GM18870 (cell line): ENCODE results near the gene UBE2G1.

Experiments used
- ATAC-seq: cut with Tn5 transposase; IDR thresholded peaks from one replicate; pipeline ENCODE4 v1.9.1; 2021; ENCODE audit warnings: moderate library complexity; ENCODE audit not compliant: unreplicated experiment

UBE2G1 gene

DNA sequence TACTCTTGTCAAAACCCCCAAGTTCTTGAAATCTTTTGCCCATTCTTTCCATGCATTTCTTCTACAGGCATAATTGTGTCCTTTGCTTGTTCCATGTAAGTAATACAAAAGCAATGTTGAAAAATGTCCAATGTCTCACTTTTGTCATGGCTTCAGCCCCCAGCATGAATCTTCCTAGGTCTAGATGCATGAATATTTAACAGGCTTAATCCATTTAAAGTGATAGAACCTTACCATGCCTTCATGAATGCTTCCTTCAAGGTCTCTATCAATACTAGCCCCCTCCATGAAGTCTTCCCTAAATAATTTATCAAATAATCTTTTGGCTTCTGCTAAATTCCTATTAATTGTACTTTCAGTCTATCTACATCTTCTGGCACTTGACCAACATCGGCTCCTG lies 56.6 kb downstream of the UBE2G1 start:
- no peak for ATAC-seq

DNA sequence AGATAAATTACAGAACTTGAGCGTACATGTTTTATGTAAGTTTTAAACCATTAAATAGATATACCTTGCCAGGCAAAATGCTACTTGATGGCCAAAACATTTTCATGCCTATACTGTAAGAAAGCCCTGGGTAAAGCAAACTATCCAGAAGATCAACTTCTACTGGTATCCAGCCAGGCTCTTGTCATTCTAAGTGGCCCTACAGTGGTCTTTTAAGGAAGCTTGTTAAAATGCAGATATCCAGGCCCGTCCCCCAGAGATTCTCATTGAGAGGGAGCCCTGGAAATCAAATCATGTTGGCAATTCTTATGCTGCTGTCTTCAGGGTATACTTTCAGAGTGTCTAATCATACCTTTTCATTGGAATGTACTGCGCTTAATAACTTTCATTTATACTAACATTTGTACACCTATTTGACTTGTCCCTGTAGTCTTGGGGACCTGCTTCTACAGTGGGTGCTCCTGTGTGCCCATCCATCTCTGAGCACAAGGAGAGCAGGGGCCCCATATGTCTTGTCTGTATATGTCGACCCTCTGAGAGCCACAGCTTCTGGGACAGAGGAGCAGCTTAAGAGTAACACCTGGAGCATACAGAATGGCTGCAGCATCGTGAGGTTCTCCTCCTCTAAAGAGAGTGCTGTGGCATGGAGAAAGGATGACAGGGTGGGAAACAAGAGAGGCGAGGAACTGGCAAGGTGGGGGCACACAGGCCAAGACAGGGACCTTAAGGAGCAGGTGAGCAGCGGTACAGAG lies 59.1 kb downstream of the UBE2G1 start:
- ATAC-seq: no peak

DNA sequence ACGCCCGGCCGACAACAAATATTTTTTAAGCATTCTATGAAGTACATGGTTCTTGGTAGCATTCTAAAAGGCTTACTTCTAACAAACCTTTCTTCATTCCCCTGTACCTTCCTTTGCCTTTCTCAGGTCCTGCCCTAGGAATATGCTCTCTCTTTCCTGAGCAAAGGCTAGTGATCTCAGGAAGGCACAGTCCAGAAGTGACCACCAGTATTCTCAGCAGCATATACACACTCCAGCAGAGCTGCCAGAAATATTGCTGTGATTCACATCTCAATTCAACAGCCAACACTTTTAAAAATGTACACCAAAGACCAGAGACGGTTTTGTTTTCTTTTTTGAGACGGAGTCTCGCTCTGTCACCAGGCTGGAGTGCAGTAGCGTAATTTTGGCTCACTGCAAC lies 61.3 kb downstream of the UBE2G1 start:
- ATAC-seq: no peak

DNA sequence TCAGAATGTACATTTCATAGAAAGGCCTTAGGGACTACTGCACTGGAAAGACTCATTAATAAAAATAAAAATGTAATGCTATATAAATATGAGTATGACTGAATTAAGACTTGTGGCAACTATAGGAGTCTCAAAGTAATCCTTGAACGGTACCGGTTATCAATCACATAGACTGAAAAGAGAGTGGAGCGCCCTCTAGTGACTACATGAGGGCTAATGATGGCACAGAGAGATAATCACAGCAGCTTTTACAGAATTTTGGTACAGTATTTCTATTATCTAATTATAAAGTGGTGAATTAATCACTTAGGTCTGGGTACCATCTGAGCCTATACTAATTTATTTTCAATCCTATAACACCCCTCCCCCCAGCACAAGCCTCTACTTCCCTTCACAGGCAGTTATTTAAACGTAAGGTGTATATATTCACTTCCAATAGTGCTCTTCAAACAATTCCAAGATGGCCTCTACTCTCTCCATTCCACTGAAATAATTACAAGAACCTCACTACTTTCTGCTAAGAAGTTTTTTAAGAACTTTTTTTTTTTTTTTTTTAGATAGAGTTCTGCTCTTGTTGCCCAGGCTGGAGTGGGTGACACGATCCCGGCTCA lies 62.0 kb downstream of the UBE2G1 start:
- ATAC-seq: no peak

DNA sequence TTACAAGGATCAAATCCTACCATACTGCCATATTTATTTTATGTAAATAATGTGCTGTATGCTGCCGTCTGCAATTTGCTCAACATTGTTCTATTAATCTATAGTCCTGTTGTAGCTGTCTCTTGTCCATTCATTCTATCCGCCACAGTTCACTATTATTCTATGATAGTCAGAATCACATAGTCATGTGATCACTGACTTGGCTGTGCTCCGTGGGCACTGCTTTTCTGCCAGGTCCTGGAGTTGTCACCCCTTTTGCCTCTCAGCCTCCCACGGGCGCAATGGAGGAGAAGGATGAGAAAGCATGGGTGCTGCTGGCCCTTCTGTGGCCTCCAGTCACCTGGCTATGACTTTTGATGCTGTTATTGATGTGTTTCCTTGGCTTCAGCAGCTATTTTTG lies 65.4 kb downstream of the UBE2G1 start:
- ATAC-seq: no peak

DNA sequence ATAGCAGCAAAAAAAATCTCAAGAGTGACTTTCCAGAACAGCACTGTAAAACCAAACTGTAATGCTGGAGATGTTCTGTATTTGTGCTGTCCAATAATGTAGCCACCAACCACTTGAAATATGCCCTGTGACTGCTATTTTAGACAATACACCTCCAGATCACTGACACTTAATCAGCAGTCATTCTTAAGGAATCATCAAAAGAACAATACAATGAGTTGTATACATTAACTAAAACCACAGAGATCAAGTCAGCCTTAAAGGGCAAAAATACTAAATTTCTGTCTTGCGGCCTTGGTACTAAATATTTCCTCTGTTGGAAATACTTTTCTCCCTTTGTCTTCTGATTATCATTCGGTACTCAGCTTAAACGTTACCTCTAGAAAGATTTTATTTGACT lies 69.1 kb downstream of the UBE2G1 start:
- no peak for ATAC-seq

DNA sequence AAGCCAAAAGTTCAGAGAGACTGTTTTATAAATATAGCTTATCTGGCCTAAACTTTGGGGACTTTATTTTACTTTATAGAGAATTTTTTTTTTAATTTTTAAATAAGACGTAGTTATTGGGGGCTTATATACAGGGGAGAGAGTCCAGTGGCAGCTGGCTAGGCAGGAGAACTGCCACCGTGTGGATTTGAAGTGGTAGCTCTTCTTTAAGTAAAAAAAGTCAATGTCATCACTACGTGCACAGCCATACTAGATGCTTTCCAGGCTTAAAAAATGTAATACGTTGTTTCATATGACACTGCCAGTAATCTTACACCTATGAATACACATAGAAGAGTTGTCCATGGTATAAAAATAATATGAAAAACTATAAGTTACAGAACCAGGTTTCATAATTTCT lies 70.8 kb downstream of the UBE2G1 start:
- no peak for ATAC-seq

DNA sequence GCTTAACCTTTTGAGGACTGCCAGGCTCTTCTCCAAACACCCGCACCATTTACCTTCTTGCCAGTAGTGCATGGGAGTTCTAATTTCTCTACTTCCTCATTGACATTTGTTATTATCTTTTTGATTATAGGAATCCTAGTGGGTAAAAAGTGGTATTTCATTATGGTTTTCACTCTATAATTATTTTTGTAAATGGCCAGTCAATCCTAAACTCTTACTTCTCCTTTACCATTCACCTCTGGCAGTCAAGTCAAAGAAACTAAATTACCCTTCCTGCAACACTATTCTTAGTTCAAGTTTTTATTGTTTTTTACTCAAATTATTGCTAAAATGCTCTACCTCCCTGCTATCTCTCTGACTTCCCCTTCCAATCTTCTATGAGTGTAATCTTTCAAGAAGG lies 72.9 kb downstream of the UBE2G1 start:
- no peak for ATAC-seq

DNA sequence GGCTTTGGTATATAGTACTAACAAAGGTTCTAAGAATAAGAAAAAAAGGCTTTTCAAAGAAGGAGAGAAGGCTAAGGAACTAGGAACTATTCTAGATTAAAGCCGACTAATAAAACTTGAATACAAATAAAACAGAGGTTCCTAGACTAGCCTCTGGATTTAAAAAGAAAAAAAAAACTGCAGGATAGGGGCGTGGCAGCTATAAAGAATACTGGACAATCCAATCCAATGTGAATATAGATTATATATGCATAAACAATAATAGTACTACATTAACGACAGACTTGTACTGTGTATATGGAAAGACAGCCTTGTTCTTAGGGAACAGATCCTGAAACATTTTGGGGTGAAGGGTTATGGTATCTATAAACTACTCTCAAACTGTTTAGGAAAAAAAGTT lies 78.8 kb downstream of the UBE2G1 start:
- ATAC-seq: no peak

DNA sequence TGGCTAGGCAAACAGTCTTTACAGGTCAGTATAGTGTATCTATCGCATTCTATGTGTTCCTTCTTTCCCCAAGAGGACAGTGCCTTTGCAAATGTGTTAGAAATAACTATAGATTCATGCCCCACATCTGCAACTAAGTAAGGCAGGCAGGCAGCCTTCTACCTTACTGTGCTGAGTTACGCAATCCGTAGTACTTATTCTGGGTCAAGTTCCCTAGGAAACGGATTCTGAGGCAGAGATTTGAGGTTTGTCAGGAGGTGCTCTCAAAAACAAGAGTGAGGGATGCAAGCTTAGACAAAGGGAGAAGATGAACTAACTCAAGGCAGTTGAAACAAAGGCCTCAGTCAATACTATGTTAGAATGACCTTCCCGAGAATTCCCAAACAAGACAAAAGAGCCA lies 90.0 kb downstream of the UBE2G1 start:
- ATAC-seq: no peak

DNA sequence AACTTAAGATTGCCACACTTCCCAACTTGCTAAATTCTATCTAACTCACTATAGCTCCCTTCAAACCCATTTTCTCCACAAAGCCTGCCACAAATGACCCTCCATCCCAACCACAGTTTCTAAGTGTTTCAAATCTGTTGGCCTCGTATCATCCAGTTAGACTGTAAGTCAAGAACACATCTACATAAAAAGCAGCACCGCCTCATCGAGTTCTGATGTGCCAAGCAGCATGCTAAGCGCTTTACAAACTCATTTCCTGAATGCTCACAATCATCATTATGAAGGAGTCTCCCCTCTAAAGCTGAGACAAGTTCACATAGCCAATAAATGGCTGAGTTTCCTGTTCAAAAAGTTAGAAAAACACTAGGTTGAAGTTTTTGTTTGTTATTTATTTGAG lies 93.5 kb downstream of the UBE2G1 start:
- no peak for ATAC-seq

DNA sequence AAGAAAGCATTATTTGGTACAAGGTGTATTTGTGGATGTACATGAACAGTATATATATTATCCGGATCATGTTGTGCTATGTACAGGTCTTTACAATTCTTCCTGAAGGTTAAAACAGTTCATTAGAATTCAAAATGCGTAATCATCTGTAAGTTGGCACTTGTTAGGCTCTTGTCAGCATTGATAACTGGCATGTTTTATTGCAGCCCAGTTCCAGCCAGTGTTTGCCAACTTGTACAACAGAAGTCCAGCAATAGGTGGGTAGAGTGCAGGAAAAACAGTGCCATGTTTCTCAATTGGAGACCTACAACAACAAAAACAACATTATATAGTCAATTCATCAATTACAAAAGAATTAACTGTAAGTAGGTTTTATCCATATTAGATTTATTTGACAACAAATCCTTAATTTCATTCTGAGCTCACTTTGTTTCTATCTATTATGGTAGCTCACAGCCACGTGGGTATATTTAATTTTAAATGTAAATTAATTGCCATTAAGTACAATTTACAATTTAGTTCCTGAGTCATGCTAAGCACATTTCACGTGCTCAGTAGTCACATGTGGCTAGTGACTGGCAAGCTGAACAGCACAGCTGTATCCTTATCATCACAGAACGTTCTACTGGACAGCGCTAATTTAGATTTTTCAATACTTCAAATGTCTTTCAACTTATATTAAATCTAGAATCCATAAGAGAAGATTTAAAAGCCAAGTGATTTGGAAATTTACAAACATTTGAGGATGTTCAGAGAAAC lies 94.1 kb downstream of the UBE2G1 start:
- ATAC-seq: no peak

DNA sequence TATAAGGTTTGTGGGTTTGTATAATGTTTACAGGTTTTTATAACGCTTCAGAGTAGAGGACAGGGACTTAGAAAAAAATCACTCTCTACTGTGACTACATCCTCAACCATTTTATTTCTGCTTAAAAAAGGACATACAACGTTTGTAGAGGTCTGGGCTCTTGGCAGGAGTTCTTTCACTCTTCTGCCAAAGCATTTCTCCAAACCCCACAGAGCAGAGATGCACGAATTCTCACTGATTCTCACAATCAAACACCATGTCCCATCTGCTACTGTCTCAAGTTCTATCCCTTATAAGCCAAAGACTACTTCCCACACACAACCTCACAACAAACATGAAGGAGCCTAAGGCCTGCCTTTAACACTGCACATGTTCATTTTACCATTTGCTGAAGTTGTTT lies 95.7 kb downstream of the UBE2G1 start:
- no peak for ATAC-seq

DNA sequence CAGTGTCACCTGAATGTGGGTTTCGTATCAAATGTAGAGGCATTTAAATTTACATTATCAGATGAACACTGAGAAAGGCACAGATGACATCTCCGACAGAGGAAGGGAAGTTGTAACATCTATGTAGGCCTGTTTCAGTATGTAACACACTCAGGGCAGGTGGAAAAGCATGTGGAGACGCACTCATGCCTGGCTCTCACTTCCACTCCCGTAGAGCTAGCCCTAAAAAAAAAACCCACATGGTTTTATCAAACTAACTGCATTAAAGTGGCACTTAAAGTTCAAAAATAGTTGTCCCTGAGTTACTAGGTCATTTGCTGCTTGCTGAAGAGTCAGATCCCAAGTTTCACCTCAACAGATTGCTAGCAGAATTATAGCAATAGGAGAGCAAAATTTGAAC lies 96.6 kb downstream of the UBE2G1 start:
- ATAC-seq: no peak

DNA sequence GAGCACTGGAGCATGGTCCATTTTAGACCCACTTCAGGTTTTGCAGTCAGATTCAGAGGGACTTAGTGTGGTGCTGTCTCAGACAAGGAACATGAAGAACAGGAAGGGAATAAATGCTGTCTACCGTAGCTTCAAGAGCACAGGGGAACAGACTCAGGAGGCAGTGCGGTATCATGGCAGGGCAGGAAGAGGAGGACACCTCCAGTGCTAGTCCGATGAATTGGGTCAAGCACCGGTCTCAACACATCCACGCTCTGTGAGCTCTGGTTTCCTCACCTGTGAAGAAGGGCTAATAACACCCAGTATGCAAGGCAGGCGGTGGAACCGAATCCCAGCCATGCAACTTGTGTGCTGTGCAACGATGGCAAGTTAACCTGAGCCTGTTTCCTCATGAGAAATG lies 99.1 kb downstream of the UBE2G1 start:
- ATAC-seq: no peak

DNA sequence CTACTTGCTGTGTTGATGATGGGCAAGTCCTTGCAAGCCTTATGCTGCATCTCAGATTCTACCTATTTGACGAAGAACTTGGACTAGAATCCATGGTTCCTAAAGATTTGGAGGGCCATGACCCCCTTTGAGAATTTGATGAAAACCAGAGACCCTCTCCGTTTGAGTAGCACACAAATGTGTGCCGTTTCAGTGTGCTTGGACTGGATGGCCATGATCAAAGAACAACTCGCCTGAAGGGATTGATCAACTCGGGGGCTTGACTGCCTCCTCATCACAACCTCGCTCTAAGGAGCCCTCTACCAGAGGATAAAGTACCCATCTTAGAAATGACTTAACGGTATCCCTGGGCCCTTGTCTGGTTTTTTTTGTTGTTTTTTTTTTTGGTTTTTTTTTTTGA lies 99.9 kb downstream of the UBE2G1 start:
- ATAC-seq: no peak

DNA sequence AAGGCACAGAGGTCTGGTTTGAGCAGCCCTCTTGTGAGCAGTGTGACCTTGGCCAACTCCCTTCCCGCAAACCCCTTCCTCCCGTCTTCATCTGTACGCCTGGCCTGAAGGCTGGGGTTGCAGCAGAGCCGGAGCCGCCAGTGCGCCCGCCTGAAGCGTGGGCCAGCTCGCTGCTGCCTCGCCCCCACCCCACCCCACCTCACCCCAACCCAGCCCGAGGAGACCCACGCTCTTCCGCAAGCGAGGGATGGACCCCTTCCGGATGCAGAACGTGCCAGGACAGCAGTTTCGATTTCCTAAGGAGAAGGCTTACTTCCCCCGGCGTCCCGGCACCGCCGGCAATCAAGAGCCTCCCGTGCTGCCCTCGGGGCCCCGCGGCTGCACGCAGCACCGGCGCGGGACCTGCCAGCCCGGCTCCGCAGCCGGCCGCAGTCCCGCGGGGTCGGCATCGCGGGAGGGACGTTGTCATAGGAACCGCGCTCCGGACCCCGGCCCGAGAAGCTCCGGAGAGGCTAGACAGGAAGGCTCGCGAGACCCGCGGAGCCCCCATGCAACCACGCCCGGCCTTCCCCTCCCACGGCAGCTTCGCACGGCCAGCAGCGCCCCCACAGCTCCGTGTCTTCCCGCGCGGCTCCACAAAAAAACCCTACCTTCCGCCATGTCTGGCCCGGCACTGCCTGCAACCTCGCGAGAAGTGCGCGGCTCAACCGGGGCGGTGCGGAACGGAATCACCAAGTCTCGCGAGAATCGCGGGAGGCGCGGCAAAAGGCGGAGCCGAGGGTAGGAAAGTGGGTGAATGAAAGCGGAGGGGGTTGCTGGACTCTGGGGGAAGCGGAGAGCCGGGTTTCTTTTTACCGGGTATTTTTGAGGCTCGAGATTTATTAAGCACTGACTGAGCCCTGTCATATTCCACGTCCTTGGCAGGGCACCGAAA lies 102.9 kb downstream of the UBE2G1 start, which contains the start of gene ANKFY1:
ANKFY1 (minus strand) TSS at position 698 of the 934 bp plus-strand sequence; CDS start at position 660, 38 bp downstream.
- peak; percentile 55 for ATAC-seq

DNA sequence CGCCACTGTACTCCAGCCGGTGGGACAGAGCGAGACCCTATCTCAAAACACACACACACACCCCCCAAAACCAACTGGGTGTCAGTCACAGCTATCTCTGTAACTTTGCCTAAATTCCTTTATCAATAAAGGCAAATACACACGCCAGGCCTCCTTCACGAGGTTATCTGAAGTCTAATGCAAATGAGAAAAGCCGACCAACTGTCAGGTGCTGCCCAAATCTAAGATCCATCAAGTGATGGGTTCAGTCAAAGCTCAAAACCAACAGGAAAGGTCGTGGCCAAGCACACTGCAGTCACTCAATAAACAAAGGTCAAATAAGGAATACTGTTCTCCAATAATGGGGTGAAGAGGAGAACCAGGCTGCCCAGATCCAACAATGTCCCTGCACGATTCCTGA lies 103.8 kb downstream of the UBE2G1 start:
- ATAC-seq: no peak

DNA sequence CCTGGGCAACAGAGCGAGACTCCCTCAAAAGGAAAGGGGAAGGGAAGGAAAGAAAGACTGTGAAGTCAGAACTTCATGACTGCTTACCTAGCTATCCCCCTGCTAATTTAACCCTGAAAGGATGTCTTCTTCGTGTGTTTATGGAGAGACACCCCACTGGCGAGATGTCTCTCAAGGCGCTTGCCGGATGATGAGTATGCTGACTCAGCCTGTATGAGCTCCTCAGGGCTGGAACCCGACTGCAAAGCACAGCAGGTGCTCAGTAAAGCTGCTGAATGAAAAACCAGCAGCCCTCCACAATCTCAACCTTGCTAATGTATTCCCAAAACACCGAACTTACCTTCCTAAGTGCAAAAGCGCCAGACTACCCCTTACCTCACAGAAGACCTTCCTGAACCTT lies 105.0 kb downstream of the UBE2G1 start:
- no peak for ATAC-seq

DNA sequence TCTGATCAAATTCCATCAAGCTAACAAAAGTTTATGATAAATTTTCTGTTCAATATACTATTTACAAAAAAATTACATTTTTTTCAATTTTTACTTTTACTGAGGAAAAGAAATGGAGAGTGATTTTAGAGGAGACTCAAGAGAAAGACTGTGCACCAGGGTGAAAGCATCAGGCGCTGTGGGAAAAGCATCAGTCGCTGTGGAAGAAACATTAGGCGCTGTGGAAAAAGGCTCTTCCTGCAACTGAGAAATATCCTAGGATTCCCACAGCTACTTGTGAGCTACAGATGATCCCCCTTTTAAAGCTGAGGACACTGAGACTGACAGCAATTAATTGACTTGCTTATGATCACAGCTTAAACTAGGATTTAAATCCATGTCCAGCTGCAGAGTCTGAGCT lies 107.6 kb downstream of the UBE2G1 start:
- ATAC-seq: no peak

DNA sequence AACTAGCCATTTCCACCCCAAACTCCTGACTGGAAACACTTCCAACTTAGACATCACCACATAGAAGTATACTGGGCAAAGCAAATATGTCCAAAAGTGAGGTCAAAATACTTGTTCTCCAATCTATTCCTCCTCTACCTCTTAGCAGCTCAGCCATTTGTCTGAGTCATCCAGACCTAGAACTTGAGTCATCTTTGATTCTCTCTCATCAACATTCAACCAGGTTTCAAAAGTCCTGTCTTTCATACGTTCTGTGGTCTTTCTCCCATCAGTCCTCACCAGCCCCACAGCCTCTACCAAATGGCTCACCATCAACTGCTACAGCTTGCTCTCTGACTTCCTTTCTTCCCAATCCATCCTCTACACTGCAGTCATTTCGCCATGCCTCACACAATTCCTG lies 109.5 kb downstream of the UBE2G1 start:
- no peak for ATAC-seq
